GM18873 (cell line): ENCODE results near the gene TM7SF3.

ENCODE experiments used
- ATAC-seq: cut with Tn5 transposase; IDR thresholded peaks from one replicate; pipeline ENCODE4 v1.9.1; 2021; ENCODE audit warnings: mild to moderate bottlenecking, moderate library complexity, moderate number of reproducible peaks; ENCODE audit not compliant: unreplicated experiment, low FRiP score

Gene TM7SF3

DNA sequence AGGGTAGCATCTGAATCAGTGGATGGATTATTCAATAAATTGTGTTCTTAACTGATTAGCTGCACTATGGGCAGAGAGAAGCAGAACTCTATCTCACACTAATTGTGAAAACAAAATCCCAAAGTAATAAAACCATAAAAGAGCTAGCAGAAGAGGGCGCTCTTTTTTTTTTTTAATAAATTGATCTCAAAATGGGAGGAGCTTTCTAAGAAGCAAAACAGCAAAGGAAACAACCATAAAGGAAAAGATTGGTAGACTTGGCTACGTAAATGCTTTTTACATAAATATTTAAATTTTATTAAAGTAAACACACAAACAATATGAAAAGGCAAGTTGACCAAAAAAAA lies 1.5 kb upstream of the TM7SF3 start:
- ATAC-seq: no peak

DNA sequence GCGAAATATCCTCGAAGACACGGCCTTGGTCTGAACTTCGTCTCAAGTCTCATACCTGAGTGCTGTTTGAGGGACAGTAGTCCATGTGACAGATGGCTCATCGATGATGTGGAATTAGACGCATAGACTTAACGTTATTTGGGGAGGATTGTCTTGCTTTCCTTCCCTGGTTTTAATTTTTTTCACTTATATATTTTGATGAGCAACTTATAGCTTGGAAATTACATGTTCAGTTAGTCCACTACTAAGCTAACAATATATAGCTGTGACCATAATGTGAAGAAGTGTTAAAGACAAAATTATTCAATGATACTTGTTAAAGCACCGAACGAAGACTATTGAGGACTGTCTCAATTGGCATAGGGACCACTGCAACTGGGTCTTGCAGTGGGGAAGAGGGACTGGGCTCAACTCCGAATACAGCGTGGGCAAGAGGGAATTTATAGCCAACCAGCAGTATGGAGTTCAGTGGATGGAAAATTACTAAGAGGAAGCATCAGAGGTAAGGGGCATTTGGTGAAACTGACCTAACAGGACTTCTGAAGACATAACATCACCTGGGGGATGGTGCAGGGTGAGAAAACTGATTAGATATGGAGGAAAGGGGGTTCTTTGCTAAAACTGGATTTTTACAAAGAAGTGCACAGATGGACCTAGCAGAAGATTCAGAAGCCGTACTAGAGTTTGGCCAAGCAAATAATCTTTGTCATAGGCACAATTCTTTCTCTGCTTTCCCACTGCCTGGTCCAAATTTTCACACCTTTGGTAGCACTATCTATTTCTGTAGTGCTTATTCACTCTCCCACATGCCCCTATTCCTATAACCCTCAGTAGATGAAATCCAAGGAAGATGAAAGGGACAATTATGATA lies 910 bp upstream of the TM7SF3 start:
- ATAC-seq: no peak

DNA sequence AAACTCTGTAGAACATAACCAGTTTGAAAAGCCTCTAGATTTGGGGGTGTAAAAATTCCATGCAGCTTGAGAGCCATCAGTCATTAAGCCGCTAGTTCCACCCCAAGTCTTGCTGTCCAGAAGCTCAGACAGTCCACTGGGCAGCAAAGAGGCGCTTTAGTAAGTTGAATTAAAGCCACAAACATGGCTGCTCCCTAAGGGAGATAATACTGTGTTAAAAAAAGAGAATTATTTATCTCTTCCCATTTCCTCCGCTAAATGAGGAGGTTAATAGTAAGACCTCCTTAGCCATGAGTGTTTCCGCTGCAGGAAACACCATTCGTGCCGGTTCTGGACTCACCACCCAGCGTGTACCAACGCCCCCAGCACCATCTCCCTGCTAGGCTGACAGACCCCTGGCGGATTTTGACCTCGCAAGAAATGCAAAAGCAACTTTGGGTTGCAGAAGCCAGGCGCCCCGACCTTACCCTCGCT lies 536 bp downstream of the TM7SF3 start:
- ATAC-seq: peak; percentile 13

DNA sequence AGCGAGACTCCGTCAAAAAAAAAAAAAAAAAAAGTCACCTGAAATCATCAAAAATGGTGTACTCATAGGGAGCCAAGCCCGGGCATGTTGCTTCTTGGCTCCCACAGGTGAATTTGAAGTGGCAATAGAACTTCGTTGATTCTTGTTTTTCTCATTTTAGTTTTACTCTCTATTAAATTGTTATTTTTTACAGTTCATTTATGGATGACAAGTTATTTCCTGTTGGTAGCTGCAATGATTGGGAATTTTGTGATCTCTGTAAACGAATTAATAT lies 1.3 kb downstream of the TM7SF3 start:
- ATAC-seq: no peak

DNA sequence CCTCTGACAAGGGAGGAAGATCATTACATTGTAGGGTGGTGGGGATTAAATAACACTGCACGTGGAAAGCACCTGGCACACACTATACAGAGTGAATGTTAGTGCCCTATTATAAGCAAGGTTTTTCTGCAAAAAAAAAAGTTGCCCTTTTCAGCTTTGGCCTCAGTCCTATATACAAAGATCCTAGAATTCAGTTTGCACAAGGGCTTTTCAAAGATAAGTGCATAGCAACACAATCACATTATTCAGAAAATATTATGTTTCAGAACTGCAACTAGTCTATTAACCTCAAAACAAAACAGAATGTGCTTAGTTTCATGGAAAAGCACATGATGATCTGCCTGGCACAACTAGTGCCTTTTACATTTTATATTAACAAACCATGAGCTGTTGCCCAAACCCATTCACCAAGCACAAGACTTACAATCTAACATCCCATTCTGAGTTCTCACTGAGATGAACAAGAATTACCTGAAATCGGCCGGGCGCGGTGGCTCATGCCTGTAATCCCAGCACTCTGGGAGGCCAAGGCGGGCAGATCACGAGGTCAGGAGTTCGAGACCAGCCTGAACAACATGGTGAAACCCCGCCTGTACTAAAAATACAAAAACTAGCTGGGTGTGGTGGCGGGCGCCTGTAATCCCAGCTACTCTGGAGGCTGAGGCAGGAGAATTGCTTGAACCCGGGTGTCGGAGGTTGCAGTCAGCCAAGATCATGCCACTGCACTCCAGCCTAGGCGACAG lies 1.8 kb downstream of the TM7SF3 start:
- no peak for ATAC-seq

DNA sequence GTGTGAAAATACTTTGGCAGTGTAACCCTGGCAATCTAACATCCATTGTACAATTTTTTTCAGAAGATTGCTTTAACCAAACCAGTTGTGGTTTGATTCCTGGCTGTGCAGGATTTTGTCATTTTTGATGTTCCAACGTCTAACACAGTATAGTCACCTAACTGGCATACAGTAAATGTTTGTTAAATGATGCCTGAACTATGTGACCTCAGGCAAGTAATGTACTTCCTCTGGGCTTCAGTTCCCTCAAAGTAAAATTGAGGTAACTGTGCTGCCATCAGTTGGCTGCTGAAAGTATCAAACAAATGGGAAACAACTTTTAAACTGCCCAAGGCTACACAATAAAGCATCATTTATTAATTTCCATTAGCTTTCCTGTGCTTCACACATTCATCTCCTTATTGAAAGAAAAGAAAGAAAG lies 4.3 kb downstream of the TM7SF3 start:
- ATAC-seq: no peak

DNA sequence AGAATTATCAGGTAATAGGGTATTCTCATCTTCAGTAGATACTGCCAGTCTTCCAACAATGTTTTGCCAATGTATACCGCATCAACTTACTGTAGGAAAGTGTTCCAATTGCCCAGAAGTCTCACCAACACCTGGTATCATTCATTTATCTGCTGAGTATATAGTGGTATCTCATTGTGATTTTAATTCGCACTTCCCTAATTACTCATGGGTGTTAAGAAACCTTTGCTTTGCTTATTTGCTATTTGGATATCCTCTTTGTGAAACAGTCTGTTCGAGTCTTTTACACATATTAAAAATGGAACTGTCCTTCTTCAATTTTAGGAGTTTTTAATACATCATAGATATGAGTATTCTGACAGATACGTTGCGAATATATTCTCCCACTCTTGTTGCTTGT lies 6.1 kb downstream of the TM7SF3 start:
- no peak for ATAC-seq

DNA sequence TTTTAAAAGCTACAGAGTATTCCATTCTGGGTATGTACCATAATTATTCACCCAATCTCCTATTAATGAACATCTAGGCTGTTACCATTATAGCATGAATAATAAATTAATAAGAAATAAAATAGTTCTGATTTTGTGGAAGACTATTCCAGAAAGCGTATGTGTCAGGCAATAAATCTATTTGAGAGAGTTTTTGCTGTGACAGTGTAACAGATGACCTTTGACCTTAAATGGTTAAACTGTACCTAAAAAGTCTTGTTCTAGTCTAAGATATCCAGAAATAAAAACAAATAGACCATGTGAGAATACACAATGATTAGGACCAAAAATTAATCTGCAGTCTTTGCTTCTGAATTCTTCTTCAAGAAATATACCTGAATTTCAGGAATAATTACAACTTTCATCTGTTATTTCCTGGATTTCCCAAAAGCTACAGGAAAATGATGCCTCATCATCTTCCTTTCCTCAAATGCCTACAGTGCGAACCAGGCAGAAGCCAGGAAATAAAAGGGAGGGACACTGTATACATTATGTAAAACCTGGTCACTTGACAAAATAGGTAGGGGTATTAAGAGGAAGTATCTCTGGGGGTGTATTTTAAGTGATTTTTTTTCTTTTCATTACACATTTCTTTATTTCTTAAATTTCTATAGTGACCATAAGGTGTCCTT lies 7.3 kb downstream of the TM7SF3 start:
- ATAC-seq: no peak

DNA sequence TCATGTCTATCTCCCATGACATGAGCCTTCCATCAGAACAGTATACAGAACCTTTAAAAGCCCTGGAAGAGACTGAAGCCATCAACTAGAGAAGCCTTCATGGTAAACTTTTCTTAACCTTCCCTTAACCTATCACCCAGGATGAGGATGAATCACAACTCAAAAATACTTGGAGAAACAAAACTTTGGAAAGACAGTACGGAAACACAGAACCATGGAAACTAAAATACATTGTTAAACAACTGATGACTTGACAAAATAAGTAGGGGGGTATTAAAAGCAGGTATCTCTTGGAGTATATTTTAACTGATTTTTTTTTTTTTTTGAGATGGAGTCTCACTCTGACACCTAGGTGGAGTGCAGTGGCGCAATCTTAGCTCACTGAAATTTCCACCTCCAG lies 8.7 kb downstream of the TM7SF3 start:
- no peak for ATAC-seq

DNA sequence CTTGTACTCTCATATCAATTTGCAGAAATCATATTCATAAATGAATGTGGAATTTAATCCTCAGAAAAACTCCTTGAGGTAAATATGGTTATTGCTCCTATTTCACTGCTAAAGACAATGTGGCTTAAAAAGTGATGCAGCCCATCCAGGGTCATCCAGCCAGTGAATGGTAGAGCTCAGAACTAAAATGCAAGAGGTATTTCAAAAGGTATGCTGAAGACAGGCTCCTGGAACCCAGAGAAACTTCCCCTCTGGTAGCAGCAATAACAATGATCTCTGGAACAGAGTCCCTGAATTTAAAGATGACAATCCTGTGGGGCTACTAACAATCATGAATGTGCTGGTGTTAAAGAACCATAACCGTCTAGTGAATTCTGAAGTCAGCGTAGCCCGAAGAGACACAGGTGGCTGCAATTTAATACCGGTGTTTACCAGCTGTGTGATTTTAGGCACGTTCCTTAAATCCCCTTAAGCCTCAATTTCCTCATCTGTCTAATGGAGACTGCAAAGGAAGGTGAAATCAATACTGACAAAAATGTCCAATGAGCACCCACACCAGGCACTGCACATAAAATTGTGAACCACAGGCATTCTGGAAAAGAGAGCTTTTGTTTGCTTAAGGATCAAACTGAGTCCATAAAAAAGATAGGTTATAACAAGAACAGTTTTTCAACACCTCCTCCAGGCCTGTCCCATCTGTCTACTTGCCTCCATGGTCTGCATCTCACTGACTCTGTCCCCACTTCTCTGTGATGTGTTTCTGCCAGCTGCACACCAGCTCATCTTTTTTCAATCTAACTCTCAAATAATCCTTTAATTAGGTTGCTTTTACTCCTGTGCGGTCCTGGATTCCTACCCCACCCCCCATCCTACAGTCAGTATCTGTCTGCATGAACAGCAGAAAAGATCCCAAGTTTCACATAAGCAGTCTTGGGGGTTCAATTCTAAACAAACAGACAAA lies 10.5 kb downstream of the TM7SF3 start:
- no peak for ATAC-seq

DNA sequence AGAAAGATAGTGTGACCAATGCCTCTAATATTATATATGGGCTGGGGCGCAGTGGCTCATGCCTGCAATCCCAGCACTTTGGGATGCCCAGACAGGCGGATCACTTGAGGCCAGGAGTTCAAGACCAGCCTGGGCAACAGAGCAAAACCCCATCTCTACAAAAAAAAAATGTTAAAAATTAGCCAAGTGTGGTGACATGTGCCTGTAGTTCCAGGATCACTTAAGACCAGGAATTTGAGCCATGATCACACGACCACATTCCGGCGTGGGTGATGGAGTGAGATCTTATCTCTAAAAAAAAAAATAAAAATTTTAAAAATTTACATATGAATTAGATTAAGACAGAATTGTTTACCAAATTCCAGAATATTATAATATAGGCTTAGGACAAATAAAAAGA lies 12.0 kb downstream of the TM7SF3 start:
- no peak for ATAC-seq

DNA sequence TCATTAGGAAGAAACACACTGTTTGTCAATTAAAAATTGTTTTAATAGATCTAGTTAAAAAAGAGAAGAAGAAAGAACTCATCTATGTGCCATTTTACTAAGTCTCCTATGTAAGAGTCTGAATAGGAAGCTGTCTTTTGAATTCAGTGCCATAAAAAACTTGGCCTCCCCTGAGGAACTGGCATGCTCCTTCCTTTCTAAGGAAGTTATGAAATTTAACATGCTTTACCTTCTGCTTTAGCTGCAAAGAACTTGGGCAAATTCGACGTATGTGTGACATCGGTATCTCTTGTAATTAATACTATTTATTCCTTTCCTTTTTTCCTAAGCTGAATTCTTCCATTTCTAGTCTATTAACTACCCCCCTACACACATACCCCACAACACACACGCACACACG lies 12.5 kb downstream of the TM7SF3 start:
- no peak for ATAC-seq

DNA sequence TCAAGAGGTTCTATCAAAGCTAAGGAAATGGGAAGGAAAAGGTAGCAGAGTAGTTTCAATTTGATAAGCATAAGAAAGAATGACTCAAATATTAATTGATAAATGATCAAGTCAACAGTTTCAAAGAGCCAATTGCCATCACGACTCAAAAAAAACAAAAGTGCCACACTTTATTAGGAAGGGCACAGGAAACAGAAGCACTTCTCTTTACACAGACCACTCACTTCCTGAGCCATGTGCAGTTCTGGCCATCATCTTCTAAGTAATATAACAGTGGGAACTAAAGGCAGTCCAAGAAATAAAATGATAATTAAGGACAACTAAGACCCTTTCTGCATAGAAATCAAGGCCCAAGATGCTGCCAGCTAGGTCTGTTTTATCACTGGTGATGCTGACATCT lies 13.2 kb downstream of the TM7SF3 start:
- ATAC-seq: no peak

DNA sequence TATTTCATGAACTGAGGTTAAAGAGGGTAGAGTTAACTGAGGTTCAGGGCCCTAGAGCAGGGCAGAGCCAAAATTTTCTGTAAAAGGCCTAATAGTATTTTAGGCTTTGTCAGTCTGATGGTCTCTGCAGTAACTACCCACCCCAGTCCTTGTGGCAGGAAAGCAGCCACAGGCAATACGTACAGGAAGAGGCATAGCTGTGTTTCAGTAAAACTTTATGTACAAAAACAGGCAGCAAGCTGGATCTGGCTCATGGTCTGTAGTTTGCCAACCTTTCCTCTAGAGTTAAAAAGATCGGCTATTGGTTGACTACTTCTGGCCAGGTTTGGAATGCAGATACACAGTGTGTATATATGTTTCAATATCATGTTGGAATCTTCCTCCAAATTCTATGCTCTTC lies 17.2 kb downstream of the TM7SF3 start:
- no peak for ATAC-seq

DNA sequence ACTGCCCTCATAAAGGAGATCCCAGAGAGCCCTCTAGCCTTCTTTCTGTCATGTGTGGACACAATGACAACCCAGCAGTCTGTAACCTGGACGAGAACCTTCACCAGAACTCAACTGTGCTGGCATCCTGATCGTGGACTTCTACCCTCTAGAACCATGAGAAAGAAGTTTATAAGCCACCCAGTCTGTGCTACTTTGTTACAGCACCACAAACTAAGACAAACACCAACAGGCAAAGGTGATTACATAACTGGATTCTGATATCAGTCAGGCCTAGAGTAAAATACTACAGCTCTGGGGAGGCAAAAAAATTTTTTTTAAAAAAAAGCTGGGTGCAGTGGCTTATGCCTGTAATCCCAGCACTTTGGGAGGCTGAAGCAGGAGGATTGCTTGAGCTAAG lies 18.5 kb downstream of the TM7SF3 start:
- no peak for ATAC-seq

DNA sequence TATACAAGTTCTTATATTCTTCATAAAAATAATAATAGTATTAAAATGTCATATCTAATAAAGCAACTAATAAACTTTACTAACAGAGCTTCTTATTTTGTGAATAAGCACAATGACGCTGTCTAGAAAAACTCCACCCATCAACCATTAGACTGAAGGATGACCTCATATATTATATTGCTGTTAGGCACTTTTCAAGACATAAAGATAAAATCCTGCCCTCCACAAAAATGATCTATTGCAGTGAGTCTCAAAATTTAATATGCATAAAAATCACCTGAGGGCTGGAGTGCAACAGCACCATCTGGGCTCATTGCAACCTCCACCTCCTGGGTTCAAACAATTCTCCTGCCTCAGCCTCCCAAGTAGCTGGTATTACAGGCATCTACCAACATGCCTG lies 20.1 kb downstream of the TM7SF3 start:
- no peak for ATAC-seq

DNA sequence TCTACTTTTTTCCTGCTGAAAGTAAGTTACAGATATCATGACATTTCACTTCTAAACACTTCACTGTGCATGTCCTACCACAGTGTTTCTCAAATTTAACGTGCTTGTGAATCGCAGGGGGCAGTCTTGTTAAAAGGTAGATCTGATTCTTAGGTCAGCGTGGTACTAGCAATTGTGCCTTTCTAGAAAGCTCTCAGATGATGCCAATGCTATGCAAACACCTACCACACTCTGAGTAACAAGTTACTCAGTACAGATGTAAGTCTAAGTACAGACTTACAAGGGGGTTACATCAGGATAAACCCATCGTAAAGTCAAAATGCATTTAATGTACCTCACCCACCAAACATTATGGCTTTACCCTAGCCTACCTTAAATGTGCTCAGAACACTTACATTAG lies 22.4 kb downstream of the TM7SF3 start:
- ATAC-seq: no peak

DNA sequence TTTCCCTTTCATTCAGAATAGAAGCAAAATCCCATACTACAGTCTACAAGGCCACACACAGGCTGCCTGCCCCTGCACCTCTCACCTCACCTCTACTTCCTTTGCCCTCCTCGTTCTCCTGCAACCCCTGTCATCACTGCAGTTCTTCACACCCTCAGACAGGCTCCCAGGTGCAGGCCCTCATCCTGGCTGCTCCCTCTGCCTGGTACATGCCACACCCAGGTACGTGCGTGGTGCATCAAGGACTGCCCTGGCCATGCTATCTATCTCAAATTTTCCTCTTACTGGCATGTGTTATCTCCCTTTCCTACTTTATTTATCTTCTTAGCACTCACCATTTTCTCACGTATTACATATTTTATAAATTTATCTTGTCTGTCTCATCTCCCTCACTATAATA lies 24.3 kb downstream of the TM7SF3 start:
- ATAC-seq: no peak

DNA sequence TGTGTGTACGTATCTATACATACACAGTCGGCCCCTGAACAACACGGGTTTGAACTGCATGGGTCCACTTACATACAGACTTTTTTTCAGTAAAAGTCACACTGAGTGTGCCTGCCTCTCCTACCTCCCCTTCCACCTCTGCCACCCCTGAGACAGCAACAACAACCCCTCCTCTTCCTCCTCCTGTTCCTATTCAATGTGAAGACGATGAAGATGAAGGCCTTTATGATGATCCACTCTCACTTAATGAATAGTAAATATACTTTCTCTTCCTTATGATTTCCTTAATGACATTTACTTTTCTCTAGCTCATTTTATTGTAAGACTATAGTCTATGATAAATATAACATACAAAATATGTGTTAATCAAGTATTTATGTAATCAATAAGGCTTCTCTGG lies 25.5 kb downstream of the TM7SF3 start:
- ATAC-seq: no peak

DNA sequence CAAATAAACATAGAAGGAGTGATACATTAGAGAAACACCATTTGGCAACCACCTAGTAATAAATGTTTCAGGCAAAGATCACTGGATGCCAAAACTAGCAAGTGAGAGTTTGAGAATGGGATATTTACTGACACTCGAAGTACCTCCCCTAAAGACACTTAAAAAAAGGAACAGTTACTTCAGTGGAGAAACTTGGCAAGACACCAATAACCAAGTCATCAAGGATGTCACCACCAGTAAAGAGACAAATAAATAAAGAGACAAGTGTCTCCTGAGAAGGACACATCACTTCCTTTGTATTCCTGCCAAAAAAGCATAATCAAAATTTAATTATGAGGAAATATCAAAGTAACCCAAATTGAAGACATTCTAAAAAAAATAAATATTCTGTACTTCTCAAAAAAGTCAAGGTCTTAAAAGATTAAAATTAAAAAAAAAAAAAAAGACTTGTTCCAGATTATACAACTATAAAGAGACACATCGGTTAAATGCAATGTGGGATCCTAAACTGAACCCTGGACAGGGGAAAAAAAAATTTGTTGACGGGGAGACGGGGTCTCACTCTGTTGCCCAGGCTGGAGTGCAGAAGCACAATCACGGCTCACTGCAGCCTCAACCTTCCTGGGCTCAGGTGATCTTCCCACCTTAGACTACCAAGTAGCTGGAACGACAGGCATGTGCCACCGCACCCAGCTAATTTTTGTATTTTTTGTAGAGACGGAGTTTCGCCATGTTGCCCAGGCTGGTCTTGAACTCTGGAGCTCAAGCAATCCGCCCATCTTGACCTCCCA lies 26.4 kb downstream of the TM7SF3 start:
- ATAC-seq: no peak
